Measurements from ENCODE around the gene ZNF618. TPM values are rescaled to one million over a fixed set of nuclear protein-coding genes. Genes with fewer than 3 reads are reported as not detected.

ZNF618 gene
- total RNA-seq, 1 donor from 2014 or later: 0.02 TPM

- intact Hi-C loops (cut with micrococcal nuclease): no loop called here
Observed at GRCh38 chr9:114016101-114016500, 140.0 kb downstream of the ZNF618 start.

- intact Hi-C loops (cut with micrococcal nuclease): no loop called here
Observed at GRCh38 chr9:114016629-114017423, 140.7 kb downstream of the ZNF618 start.

GRCh38 chr9:114017741-114018715 is 141.9 kb downstream of the ZNF618 start:
- intact Hi-C loops (cut with micrococcal nuclease): no loop called here

- intact Hi-C loops (cut with micrococcal nuclease): no loop called here
Observed at GRCh38 chr9:114021578-114021977, 145.5 kb downstream of the ZNF618 start.

- intact Hi-C loops (cut with micrococcal nuclease): no loop called here
Observed at GRCh38 chr9:114023961-114024360, 147.9 kb downstream of the ZNF618 start.

- intact Hi-C loops (cut with micrococcal nuclease): no loop called here
Observed at GRCh38 chr9:114025196-114025753, 149.2 kb downstream of the ZNF618 start.

- intact Hi-C loops (cut with micrococcal nuclease): no loop called here
Observed at GRCh38 chr9:114025760-114026159, 149.7 kb downstream of the ZNF618 start.

DNA sequence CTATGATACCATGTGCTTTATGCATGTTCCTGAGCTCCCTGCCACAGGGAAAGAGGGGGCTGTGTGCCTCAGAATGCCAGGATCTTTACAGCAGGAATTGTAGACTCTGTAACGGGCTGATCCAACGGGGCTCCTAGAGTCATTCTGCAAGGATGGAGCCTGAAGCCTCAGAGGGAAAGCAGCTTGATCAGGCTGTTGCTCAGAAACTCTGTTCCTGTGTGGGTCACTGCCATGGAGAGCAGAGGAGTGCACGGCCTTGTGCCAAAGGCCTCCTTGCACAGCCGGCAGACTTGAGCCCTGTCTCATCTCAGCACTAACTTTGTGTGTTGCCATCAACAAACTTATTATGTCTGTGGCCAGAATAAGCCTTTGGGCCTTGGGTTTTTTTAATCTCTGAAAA is 150.2 kb downstream of the ZNF618 start:
- intact Hi-C loops (cut with micrococcal nuclease): no loop called here

DNA sequence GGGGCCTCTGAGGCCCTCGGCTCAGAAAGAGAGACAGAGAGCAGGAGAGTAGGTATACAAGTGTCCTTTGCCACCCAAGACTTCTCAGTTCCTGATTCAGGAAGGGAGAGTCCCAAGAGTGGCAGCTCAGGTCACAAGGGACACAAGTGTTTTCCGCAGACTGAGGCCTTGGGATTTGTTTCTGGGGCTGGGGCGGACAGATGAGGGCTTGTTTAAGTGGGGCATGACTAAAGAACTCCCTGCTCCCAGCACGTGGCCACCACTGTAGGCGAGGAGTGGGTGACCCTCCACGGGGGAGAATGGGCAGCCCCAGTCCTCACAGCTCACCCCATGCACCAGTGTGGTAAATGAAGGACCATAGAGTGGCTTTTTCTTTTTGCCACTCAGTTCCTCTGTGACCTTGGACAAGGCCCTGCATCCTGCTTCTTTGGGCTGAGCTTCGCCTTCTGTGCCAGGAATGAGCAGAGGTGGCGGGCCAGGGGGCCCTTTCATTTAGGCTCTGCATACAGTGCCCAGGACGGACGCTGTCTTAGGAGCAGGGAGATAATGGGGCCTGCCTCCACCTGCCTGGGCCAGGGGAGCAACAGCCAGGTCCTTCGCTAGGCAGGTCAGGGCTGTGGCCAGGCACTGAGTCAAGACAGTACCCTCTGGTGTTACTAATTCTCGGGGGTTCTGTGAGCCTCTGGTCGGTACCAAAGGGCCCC is 151.2 kb downstream of the ZNF618 start:
- intact Hi-C loops (cut with micrococcal nuclease): no loop called here

DNA sequence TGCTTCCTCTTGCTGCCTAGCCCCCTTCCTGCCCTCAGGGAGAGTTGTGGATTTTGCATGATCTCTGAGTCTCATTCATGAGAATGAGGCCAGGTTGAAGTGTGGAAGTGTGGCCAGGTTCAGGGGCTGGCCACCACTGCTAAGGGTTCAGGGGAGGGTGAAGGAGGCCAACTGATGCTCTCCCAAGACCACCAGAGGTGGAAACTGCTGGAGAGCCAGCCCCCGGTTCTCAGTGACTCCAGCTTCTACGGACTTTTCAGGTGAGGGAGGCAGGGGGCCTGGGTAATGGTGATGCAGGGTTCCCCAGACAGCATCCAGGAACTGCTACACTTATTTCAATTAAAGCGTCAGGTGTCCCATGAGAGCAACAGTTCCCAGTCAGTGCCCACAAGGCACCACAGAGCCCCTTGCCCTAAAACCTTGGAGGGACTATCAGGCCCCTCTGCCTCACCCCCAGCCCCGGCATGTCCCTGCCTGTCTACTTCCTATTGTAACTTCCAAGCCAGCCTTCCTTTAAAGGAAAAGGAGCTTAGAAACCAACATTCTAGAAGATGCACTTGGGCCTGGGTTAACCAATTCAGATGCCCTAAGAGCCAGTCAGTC is 151.9 kb downstream of the ZNF618 start:
- intact Hi-C loops (cut with micrococcal nuclease): no loop called here

DNA sequence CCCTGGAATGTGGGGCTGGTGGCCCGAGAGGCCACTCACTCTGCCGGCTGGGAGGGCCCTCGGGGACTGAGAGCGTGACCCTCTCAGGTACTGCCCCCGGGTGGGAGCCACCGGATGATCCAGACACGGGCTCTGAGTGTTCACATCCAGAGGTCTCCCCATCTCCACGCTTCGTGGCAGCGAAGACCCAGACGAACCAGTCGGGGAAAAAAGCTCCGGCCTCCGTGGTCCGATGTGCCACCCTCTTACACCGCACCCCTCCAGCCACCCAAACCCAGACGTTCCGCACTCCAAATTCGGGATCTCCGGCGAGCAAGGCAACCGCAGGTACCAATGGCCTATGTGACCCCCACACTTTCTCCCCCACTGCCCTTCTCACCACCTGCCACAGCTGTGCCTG is 152.5 kb downstream of the ZNF618 start:
- intact Hi-C loops (cut with micrococcal nuclease): no loop called here

DNA sequence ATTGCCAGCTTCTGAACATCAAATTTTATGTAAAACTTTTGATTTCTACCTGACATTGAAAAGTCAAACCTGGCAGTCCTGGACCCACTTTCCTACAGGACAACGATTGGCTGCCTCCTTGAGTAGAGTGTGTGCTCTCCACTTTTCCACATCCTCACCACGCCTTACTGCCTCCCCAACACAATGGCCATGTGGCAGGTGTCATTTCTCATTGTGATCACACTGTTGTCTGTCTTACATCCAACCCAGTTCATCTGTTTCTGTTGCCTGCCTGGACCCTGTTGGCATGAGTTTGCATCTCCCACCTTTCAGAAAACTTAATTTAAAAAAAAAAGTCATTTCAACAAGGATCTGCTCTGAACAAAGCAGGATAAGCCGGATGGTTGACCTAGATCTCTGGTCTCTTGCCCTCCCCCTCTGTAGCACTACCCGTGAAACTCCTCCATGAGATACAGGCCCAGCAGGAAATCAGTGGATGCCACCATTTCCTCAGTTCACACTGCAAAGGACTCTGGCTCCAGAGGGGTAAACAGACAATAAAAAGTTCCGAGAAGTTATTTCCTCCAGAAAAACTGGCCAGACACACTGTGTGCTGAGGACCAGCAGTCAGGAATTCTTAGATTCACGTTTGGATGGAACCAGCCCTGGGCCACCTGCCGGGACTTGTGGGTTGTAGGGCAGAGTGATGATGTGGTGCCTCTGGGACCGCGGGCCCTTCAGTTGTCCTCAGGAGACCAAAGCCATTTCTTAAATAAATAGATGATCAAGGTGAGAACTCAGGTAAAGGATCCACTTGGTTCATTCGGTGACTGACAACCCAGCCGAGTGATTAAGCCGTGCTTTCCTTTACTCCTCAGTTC is 153.4 kb downstream of the ZNF618 start:
- intact Hi-C loops (cut with micrococcal nuclease): no loop called here

DNA sequence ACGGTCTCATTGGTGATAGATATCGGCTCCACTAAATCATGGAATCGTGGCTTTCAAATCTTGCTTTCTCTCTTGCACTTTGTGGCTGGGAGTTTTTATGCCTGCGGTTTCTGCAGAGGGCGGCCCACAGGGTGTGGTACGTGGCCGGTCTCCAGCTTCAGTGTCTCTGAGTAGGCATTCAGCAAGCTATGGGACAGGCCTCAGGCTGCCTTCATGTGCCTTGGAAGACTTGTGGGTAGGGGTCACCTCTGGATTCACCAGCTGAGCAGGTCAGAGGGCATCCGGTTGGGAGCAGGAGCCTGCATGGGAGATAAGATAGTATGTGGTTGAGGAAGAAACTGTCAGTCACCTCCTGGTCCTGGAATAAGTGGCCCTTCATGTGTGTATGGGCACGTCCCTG is 154.3 kb downstream of the ZNF618 start:
- intact Hi-C loops (cut with micrococcal nuclease): no loop called here

- intact Hi-C loops (cut with micrococcal nuclease): no loop called here
Observed at GRCh38 chr9:114031037-114031630, 155.0 kb downstream of the ZNF618 start.

GRCh38 chr9:114031948-114032840 is 156.1 kb downstream of the ZNF618 start:
- intact Hi-C loops (cut with micrococcal nuclease): loop anchor here (2.0 kb wide), 1 partner anchor 225 kb away; no protein-coding TSS in a partner anchor

DNA sequence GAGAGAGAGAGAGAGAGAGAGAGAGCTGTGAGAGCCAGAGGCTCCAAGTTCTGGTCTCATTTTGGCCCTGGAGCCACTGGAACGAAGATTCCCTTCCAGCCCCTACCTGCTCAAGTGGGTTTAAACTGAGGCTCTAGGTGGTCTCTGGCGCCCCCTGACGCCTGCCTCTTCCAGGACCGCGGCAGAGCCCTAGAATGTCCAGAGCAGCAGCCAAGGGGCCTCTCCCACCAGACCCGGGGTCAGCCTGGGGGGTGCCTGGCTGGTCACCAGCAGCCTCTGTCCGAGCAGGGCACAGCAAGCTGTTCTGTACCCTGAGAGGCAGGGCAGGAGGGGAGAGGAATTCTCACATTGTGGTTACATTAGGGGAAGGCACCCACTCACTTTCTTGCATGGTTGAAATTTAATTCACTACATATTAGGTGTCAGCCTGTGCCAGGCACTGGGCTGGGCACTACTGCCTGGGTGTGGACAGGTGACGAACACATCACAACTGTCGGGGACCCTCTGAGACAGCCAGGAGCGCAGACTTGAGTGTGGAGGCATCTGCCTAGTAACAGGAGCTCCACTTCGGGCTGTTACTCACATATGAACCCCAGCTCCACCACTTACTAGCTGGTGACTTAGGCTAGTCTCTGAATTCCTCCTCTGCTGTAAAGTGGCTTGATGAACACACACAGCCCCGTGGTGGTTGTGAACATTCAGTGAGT is 157.4 kb downstream of the ZNF618 start:
- intact Hi-C loops (cut with micrococcal nuclease): loop anchor here (2.0 kb wide), 1 partner anchor 227 kb away; no protein-coding TSS in a partner anchor

DNA sequence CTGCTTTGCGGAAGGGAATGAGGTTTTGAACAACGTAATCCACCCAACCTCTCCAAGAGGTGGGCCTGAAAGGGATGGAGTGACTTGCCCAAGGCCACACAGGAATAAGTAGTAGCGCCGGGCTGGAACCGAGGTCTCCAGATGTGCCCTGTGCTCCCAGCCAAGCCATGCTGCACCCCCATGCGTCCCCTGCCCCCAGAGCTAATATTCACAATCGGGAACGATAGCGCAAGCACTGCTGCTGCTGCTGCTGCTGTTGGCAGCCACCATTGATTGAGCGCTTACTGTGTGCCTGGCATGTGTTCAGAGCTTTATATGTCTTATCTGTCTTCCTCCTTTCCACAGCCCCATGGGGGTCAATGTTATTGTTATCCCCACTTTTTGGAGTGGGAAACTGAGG is 158.1 kb downstream of the ZNF618 start:
- intact Hi-C loops (cut with micrococcal nuclease): no loop called here

DNA sequence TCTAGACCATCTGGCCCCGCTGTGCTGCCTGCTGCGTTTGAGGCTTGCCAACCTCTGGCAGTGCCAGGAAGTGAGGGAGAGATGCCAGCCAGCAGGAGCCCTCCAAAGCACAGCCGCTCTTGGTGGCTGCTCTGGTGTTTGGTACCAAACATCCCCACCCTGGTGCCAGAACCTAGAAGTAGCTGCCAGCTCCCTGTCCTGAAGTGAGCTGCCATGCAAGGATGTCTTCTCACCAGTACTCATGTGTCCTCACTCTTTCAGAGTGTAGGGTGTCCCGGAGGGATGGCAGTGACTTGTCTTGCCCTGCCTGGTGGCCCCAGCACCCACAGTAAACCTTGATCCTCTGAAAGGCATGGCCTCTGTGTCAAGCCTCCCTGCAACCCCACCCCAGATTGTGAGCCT is 158.6 kb downstream of the ZNF618 start:
- intact Hi-C loops (cut with micrococcal nuclease): no loop called here

Data from T-helper 1 cell treated with Interleukin-12 subunit alpha and Interleukin-12 subunit beta and Interleukin-4 antibody, amounts not matched to agents 30 ng/mL and 1 ng/mL, for 36 hours (primary cell).